Measurements from ENCODE around the gene SPON1.
"Not testable (repeated sequence)": the region's sequence is repeated elsewhere in the genome, so short reads cannot be mapped to it uniquely, and the experiment has no call there.

SPON1 gene

DNA sequence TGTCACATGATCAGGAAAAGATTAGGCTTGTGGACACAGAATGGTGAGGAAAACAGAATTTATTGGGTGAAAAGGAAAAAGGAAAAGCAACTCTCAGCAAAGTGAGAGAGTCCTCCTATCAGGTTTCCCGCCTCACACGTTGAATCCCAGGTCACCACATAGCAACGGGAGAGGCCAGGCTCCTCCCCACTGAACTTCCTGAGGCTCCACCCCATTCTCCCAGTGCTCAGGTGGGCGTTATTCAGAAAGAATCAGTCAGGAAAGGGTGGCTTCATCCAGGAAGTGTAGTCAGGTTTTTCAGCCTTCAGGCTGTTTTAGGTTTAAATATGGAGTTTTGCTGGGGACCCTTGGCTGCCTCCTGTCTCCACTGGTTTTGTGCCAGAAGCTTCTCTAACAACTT lies 66.9 kb downstream of the SPON1 start:
- Mint-ChIP-seq H3K4me3 (no peak overlapping the region), H3K27ac (no peak overlapping the region), H3K4me1 (no peaks in the 10 kb centered on the region), H3K36me3 (no peaks in the 10 kb centered on the region), H3K9me3 (no peaks in the 10 kb centered on the region), H3K27me3 (peaks cover 36% of the 10 kb centered on the region)
- ATAC-seq = no peak

- no peaks in the 10 kb centered on the region for H3K9me3 Mint-ChIP-seq
- no peak overlapping the region for H3K27ac Mint-ChIP-seq
- H3K36me3 Mint-ChIP-seq = no peaks in the 10 kb centered on the region
- H3K27me3 Mint-ChIP-seq = peaks cover 35% of the 10 kb centered on the region
- no peak for ATAC-seq
- H3K4me3 Mint-ChIP-seq = no peak overlapping the region
- no peaks in the 10 kb centered on the region for H3K4me1 Mint-ChIP-seq
Measured at GRCh38 chr11:14029971-14030920, 67.7 kb downstream of the SPON1 start.

DNA sequence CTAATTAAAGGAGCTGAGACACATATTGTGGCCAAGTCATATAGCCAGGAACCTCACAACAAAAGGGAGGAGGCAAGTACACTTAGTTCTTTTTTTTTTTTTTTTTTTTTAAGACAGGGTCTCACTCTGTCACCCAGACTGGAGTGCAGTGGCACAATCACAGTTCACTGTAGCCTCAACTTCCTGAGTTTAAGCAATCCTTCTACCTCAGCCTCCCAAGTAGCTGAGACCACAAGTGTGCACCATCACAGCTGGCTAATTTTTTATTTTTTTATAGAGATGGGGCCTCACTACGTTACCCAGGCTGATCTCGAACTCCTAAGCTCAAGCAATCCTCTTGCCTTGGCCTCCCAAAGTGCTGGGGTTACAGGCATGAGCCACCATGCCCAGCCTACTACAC lies 73.0 kb downstream of the SPON1 start:
- not testable (repeated sequence) for H3K9me3 Mint-ChIP-seq, H3K27ac Mint-ChIP-seq, ATAC-seq, H3K27me3 Mint-ChIP-seq, H3K4me3 Mint-ChIP-seq, H3K4me1 Mint-ChIP-seq, H3K36me3 Mint-ChIP-seq

DNA sequence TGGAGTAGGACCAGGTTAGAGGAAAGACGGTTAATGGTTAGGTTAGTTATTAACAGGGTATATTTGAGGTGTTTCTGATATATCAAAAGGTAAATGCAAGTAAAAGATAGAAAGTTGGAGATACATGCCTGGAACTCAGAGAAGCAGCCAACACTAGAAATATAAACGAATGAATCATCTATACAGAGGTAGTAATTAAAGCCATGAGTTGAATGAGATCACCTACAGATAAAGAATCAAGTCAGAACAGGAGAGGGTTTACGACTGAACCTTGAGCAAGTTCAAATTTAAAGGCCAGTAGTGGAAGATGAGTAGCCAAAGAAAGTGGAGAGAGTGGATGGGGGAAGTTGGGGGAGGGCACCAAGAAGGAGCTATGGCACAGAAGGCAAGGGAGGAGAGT lies 73.9 kb downstream of the SPON1 start:
- ATAC-seq = no peak
- Mint-ChIP-seq H3K27me3 (no peaks in the 10 kb centered on the region), H3K9me3 (peaks cover 7% of the 10 kb centered on the region), H3K27ac (no peak overlapping the region), H3K36me3 (no peaks in the 10 kb centered on the region), H3K4me1 (no peaks in the 10 kb centered on the region), H3K4me3 (no peak overlapping the region)

GRCh38 chr11:14041040-14041439 lies 78.5 kb downstream of the SPON1 start:
- ATAC-seq = no peak
- Mint-ChIP-seq H3K9me3 (peaks cover 7% of the 10 kb centered on the region), H3K36me3 (no peaks in the 10 kb centered on the region), H3K27me3 (peaks cover 4% of the 10 kb centered on the region), H3K4me1 (no peaks in the 10 kb centered on the region), H3K4me3 (no peak overlapping the region), H3K27ac (no peak overlapping the region)

DNA sequence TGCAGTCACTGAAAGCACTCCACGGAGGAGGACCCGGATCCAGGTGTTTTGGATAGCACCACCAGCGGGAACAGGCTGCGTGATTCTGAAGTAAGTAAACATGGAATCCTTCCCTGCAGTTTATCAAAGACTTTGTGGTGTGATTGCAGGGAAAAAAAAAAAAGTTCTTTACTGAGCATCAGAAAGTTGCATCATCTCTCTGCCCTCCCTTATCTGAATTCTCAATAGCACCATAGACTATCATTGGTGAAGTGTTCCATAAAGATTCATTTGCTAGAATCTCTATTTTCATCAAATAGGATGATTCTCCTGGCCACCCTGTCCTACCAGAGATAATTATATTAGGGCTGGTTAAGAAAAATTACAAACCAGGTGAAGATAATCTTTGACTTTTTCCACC lies 79.0 kb downstream of the SPON1 start:
- no peak overlapping the region for H3K27ac Mint-ChIP-seq
- peaks cover 7% of the 10 kb centered on the region for H3K9me3 Mint-ChIP-seq
- H3K36me3 Mint-ChIP-seq = no peaks in the 10 kb centered on the region
- no peak for ATAC-seq
- no peaks in the 10 kb centered on the region for H3K4me1 Mint-ChIP-seq
- H3K27me3 Mint-ChIP-seq = peaks cover 8% of the 10 kb centered on the region
- no peak overlapping the region for H3K4me3 Mint-ChIP-seq

DNA sequence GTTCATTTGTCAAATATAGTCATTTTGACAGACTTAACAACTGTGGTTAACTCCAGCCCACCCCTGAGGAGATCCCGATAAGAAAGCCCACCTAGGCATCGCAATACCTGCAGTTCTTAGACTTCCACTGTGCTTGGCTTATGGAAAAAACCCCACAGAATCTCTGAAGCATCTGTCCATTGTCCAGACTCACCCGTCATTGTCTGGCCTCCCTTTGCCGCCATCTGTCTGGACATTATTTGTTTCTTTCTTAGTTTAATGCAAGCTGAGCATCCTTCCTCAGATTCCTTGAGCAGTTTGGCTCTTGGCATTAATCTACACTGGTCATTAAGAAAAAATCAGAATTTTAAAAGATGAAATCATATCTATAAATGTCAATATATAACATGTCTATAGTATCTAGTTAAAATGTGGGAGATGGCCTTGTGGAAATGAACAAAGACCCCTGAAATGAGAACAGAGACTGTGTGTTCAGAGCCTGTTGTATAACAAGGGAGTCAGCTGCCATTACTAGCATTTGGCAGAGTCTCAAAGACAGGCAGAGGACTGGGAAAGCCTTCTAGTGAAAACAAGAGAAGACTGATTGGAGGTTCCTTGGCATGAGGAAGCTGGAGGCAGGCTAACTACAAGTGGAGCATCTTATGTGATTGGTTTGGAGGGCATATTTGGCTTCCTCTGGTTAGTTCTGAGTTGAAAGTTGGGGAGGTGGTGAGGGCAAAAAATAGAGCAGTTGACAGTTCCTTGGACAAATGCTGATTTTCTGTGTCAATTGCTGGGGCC lies 80.4 kb downstream of the SPON1 start:
- H3K27ac Mint-ChIP-seq = no peak overlapping the region
- no peak for ATAC-seq
- H3K9me3 Mint-ChIP-seq = peaks cover 7% of the 10 kb centered on the region
- no peak overlapping the region for H3K4me3 Mint-ChIP-seq
- H3K4me1 Mint-ChIP-seq = no peaks in the 10 kb centered on the region
- peaks cover 18% of the 10 kb centered on the region for H3K27me3 Mint-ChIP-seq
- H3K36me3 Mint-ChIP-seq = no peaks in the 10 kb centered on the region

DNA sequence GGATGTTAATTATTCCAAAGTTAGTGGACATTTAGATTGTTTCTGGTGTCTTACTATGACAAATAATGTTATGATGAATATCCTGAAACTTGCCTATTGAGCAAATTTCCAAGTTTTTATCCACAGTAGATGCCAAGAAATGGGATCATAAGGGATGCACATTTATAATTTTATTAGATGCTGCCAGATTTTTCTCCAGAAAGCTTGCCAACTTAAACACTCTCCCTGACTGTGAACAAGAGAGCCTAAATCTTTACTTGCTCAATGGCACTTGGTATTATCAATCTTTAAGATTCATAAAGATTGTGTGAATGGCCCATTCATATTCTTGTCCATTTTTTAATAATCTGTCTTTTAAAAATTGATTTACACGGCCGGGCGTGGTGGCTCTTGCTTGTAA lies 82.4 kb downstream of the SPON1 start:
- H3K36me3 Mint-ChIP-seq = no peaks in the 10 kb centered on the region
- H3K4me1 Mint-ChIP-seq = no peaks in the 10 kb centered on the region
- peaks cover 4% of the 10 kb centered on the region for H3K9me3 Mint-ChIP-seq
- H3K27ac Mint-ChIP-seq = no peak overlapping the region
- ATAC-seq = no peak
- H3K27me3 Mint-ChIP-seq = peaks cover 18% of the 10 kb centered on the region
- H3K4me3 Mint-ChIP-seq = no peak overlapping the region

GRCh38 chr11:14045417-14045816 lies 82.9 kb downstream of the SPON1 start:
- Mint-ChIP-seq H3K9me3 (no peaks in the 10 kb centered on the region), H3K27me3 (peaks cover 18% of the 10 kb centered on the region), H3K4me1 (no peaks in the 10 kb centered on the region), H3K4me3 (no peak overlapping the region), H3K27ac (no peak overlapping the region), H3K36me3 (no peaks in the 10 kb centered on the region)
- no peak for ATAC-seq

GRCh38 chr11:14052198-14052597 lies 89.7 kb downstream of the SPON1 start:
- Mint-ChIP-seq H3K27ac (no peak overlapping the region), H3K4me1 (no peaks in the 10 kb centered on the region), H3K4me3 (no peak overlapping the region), H3K36me3 (no peaks in the 10 kb centered on the region), H3K9me3 (peaks cover 5% of the 10 kb centered on the region), H3K27me3 (peaks cover 6% of the 10 kb centered on the region)
- no peak for ATAC-seq

DNA sequence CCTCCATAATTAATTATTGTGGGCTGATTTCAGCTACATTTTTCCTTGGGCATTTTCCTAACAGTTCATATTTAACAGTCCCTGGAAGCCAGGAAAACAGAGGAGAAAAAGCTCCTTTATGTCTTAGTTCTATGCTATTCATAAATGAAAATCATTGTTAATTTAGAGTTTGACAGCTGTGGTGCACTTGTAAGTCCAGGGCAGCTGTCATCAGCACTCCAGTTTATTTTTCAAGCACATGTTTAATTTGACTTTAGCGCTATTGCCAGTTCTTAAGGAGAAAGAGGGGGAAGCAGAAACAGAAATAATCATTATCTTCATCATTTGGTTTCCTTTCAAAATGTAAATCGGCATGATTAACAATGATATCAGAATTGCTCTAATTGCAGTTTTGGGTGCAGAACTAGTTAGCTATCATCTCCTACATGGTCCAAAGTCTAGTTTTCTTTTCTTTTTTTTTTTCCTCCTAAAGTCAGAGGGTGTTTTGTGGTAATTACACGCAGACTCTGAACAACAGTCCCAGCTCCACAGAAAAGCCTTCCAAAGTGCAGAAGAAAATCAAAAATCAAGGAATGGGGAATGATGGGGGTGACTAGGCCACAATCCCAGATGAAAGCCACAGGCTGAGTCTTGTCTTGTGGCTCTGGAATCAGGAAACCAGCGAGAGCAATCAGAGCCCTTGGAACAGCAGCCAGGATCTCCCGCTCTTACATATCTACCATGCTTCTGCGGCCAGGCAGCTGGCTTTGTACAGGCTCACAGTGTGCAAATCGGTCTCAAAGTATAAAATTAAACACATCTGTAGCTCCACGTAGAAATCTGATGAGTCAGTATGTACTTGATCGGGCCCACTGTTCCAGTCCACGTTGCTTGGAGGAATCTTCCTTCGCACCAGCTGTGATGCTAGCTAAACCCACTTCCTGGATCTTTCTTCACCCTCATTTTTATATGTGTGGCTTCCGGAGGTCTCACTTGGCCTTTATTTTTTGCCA lies 91.9 kb downstream of the SPON1 start:
- Mint-ChIP-seq H3K9me3 (peaks cover 5% of the 10 kb centered on the region), H3K4me3 (no peak overlapping the region), H3K27me3 (peaks cover 14% of the 10 kb centered on the region), H3K36me3 (no peaks in the 10 kb centered on the region), H3K4me1 (no peaks in the 10 kb centered on the region), H3K27ac (no peak overlapping the region)
- no peak for ATAC-seq

GRCh38 chr11:14055936-14056335 lies 93.4 kb downstream of the SPON1 start:
- H3K4me1 Mint-ChIP-seq = no peaks in the 10 kb centered on the region
- no peak for ATAC-seq
- H3K4me3 Mint-ChIP-seq = no peak overlapping the region
- H3K9me3 Mint-ChIP-seq = peaks cover 2% of the 10 kb centered on the region
- no peak overlapping the region for H3K27ac Mint-ChIP-seq
- peaks cover 14% of the 10 kb centered on the region for H3K27me3 Mint-ChIP-seq
- no peaks in the 10 kb centered on the region for H3K36me3 Mint-ChIP-seq

GRCh38 chr11:14058061-14058460 lies 95.5 kb downstream of the SPON1 start:
- no peak for ATAC-seq
- Mint-ChIP-seq H3K4me1 (no peaks in the 10 kb centered on the region), H3K36me3 (no peaks in the 10 kb centered on the region), H3K9me3 (no peaks in the 10 kb centered on the region), H3K27ac (no peak overlapping the region), H3K27me3 (peaks cover 17% of the 10 kb centered on the region), H3K4me3 (no peak overlapping the region)

DNA sequence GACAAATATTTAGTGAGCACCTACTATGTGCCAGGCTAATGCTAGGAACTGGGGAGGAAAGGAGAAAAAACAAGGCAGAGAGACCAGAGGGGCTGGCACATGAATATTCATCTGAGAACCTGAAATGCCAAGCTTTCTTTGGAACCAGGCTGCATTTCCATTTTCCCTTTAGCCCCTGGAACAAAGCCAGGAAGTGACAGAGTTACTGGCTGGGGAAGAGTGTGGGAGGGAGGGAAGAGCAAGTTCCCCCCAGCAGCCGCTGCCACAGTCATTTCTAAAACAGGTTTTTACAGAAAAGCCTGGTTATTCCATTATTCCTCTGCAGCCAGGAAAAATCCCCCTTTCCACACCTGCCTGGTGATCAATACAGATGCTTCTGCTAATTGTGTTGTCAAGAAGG lies 97.0 kb downstream of the SPON1 start:
- H3K4me3 Mint-ChIP-seq = no peak overlapping the region
- H3K4me1 Mint-ChIP-seq = no peaks in the 10 kb centered on the region
- H3K27ac Mint-ChIP-seq = no peak overlapping the region
- H3K27me3 Mint-ChIP-seq = peaks cover 31% of the 10 kb centered on the region
- no peaks in the 10 kb centered on the region for H3K9me3 Mint-ChIP-seq
- H3K36me3 Mint-ChIP-seq = no peaks in the 10 kb centered on the region
- no peak for ATAC-seq

DNA sequence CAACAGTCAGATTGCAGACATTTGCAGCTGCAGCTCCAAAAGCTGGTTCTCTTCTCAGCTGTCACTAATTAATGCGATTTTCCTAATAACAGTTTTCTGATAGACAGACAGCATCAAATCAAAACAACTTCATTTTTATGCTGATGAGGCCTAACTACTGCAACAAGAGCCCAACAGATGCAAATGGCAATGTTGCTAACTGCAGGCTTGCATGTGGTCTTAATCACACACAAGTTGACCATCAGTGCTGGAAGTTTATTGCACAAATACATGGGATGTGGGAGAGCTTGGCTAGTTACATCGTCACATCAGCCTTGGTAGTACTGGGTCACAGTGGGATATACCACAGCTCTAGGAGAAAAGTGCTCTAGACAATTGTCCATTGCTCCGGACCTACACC lies 99.2 kb downstream of the SPON1 start:
- Mint-ChIP-seq H3K27ac (no peak overlapping the region), H3K9me3 (no peaks in the 10 kb centered on the region), H3K27me3 (peaks cover 35% of the 10 kb centered on the region), H3K36me3 (no peaks in the 10 kb centered on the region), H3K4me3 (no peak overlapping the region), H3K4me1 (no peaks in the 10 kb centered on the region)
- no peak for ATAC-seq

Data from stimulated activated memory B cell treated with anti-CD40 and anti-IgM and Interleukin-4, amounts not matched to agents 10 μg/mL and 1 μg/mL and 100 μg/mL, for 72 hours (primary cell).